Measurements from ENCODE around the gene RNF144A. TPM values are rescaled to one million over a fixed set of nuclear protein-coding genes. Genes with fewer than 3 reads are reported as not detected.

Gene RNF144A
- polyA plus RNA-seq, 3 donors from 2014 or later = 6.4 to 9.1 (median 7.7) TPM

DNA sequence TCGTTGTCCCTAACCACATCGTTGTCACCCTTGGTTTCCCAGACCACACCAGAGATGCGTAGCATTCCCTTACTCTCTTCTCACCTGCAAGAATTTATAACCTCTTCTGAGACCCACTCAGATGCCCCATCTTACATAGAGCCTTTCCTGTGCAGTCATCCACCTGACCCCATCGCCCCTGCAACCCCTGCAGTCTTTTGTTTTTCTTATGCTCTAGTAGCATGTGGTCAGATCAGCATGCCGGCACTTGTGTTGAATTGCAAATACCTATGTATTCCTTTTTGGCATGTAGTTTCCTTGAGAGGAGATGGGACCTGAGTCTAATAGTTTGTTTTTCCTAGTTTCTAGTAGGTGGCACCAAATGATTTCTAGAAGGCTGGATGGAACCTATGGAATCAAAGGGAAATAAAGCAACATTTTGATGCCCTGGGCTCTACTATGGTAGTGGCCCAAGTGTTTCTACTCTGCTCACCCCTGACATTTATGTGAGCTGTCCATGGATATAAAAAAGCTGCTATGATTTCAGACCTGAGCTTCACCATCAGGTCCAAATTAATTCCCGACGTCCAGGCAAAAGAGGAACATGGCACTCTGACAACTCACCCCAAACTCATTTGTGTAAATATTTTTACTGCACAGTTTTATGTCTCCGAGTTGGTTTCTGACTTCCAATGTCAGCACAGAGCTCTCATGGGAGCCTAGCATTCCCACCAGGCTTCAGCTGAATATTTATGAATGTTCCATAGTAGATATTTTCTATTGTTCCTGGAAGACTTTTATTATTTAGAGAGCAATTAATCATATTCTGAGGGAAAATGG is 143.6 kb downstream of the RNF144A start:
- H3K4me3 Mint-ChIP-seq = peak overlapping the region in 1 of 5 donors; percentile 5

DNA sequence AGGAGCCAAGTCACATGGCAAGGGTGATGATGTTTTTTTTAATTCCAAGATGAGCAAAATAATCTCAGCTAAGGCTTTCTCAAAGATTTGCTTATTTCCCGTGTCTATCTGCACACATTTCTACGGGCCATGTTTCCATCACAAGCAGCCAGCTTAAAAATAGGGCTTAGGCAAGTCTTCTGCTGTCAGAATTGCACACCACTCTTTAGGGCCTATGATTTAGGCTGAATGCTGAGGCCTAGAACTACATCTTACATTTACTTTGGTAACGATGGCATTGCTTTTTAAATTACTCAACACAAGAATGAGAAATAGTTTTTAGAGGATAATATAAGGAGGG is 144.2 kb downstream of the RNF144A start:
- peaks cover 0 to 11% (median 5%) of the 10 kb centered on the region in 6 donors for H3K9me3 Mint-ChIP-seq
- peaks cover 0 to 4% of the 10 kb centered on the region in 2 donors for H3K4me1 Mint-ChIP-seq
- no peak for DNase-seq
- peaks cover 3 to 4% (median 4%) of the 10 kb centered on the region in 3 donors for H3K27me3 Mint-ChIP-seq (ENCODE audit: low read depth in 3 of 3)
- H3K4me3 Mint-ChIP-seq = no peak overlapping the region
- H3K36me3 Mint-ChIP-seq = peaks cover 14 to 23% (median 14%) of the 10 kb centered on the region in 3 donors
- H3K27ac Mint-ChIP-seq = no peak overlapping the region

More for the DNA sequence above, 143.6 kb downstream of the RNF144A start:
- H3K9me3 Mint-ChIP-seq = peaks cover 0 to 11% (median 5%) of the 10 kb centered on the region in 6 donors
- no peak overlapping the region for H3K27ac Mint-ChIP-seq
- H3K27me3 Mint-ChIP-seq (ENCODE audit: low read depth in 3 of 3) = peaks cover 3 to 4% (median 4%) of the 10 kb centered on the region in 3 donors
- peaks cover 14 to 23% (median 14%) of the 10 kb centered on the region in 3 donors for H3K36me3 Mint-ChIP-seq
- peaks cover 0 to 4% of the 10 kb centered on the region in 2 donors for H3K4me1 Mint-ChIP-seq
- no peak for DNase-seq

DNA sequence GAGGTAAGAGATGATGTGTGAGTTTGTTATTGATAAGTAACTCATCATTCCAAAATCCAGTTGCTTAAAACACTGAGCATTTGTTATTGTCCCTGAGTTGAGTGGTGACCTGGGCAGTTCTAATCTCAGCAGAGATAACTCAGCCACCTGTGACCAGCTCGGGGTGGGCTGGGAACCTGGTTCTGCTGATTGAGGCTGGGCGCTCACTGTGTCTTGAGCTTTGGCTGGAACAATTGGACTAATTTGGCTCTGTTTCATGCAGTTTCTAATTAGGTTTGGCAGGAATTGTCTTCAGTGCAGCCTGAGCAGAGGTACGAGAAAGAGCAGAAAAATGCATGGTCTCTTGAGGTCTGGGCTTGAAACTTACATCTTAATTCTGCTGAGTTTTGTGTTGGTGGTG is 144.7 kb downstream of the RNF144A start:
- no peak for DNase-seq
- H3K4me3 Mint-ChIP-seq = no peak overlapping the region
- H3K36me3 Mint-ChIP-seq = peaks cover 14 to 23% (median 14%) of the 10 kb centered on the region in 3 donors
- H3K4me1 Mint-ChIP-seq = peaks cover 0 to 4% of the 10 kb centered on the region in 2 donors
- H3K9me3 Mint-ChIP-seq = peaks cover 0 to 11% (median 5%) of the 10 kb centered on the region in 6 donors
- H3K27ac Mint-ChIP-seq = no peak overlapping the region
- H3K27me3 Mint-ChIP-seq (ENCODE audit: low read depth in 3 of 3) = peaks cover 2 to 4% (median 3%) of the 10 kb centered on the region in 3 donors

DNA sequence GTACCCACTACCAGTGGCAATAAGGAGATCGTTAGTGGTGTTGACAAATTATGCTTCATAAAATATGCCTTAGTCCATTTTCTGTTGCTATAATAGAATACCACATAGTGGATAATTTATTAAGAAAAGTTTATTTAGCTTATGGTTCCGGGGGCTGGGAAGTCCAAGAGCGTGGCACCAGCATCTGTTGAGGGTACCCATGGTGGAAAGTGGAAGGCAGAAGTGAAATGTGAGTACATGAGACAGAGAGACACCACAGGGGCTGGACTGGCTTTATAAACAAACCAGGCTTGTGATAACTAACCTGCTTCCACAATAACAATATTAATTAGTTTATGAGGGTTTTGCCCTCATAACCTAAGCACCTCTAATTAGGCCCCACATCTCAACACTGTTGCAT is 146.6 kb downstream of the RNF144A start:
- peaks cover 0 to 4% of the 10 kb centered on the region in 2 donors for H3K4me1 Mint-ChIP-seq
- H3K27ac Mint-ChIP-seq = no peak overlapping the region
- peaks cover 14 to 31% (median 14%) of the 10 kb centered on the region in 3 donors for H3K36me3 Mint-ChIP-seq
- no peak overlapping the region for H3K4me3 Mint-ChIP-seq
- H3K27me3 Mint-ChIP-seq (ENCODE audit: low read depth in 3 of 3) = peaks cover 2 to 4% (median 3%) of the 10 kb centered on the region in 3 donors
- H3K9me3 Mint-ChIP-seq = peaks cover 0 to 11% (median 5%) of the 10 kb centered on the region in 6 donors
- DNase-seq = no peak

DNA sequence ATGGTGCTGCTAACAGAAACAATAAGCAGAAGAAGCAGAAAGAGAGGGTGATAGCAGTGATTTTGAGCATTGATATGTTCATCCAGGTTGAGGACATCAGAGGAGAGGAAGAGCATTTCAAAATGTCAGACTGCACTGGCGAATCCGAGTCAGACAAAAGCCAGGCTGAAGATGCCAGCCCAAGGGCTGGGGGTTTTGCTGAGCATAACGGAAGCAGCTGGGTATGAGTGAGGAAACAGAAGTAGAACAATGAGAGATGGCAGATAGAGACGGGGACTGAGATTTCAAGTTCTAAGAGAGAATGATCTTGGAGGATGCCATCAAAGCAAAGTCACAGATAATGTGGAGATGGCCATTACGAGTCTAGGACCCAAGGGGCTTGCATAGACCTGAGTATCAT is 151.2 kb downstream of the RNF144A start:
- Mint-ChIP-seq H3K4me3 (no peak overlapping the region), H3K9me3 (peaks cover 0 to 4% (median under 1%) of the 10 kb centered on the region in 6 donors), H3K27me3 (ENCODE audit: low read depth in 3 of 3) (peaks cover 1 to 3% (median 2%) of the 10 kb centered on the region in 3 donors), H3K27ac (no peak overlapping the region), H3K4me1 (no peaks in the 10 kb centered on the region), H3K36me3 (peaks cover 11 to 35% (median 18%) of the 10 kb centered on the region in 3 donors)
- no peak for DNase-seq

DNA sequence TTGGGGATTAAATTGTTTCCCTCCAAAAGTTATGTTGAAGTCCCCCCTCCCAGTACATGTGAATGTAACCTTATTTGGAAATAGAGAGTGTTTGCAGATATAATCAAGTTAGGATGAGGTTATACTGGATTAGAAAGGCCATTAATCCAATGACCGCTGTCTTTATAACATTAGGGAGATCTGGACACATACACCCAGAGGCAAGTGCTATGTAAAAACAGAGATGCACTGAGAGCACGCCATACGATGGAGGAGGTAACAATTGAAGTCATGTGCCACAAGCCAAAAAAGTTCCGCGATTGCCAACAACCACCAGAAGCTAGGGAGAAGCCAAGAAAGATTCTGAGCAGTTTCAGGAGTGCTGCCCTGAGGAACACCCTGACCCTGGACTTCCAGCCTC is 153.3 kb downstream of the RNF144A start:
- Mint-ChIP-seq H3K4me1 (no peaks in the 10 kb centered on the region), H3K36me3 (peaks cover 8 to 38% (median 23%) of the 10 kb centered on the region in 3 donors), H3K4me3 (no peak overlapping the region), H3K27ac (no peak overlapping the region), H3K9me3 (peaks cover 0 to 1% (median 0%) of the 10 kb centered on the region in 6 donors), H3K27me3 (ENCODE audit: low read depth in 3 of 3) (peaks cover 0 to 6% (median 1%) of the 10 kb centered on the region in 3 donors)
- DNase-seq = no peak

DNA sequence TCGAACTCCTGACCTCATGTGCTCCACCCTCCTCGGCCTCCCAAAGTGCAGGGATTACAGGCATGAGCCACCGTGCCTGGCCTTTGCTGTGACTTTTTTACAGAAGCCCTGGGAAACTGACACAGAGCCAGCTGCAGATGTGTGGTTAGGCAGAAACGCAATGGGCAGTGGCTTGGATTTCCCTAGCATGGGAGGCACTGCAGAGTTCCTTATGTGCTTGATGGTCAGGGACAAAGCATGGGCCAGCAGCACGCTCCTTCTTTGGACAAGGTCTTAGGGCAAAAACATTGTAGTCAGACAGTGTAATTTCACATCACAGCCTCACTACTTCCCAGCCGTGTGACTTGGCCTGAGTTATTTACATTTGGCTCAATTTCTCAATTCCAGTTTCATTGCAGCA is 153.9 kb downstream of the RNF144A start:
- peaks cover 0 to 6% (median 1%) of the 10 kb centered on the region in 3 donors for H3K27me3 Mint-ChIP-seq (ENCODE audit: low read depth in 3 of 3)
- no peak overlapping the region for H3K27ac Mint-ChIP-seq
- no peak overlapping the region for H3K4me3 Mint-ChIP-seq
- peaks cover 0 to 1% (median 0%) of the 10 kb centered on the region in 6 donors for H3K9me3 Mint-ChIP-seq
- DNase-seq = no peak
- H3K36me3 Mint-ChIP-seq = peaks cover 8 to 38% (median 23%) of the 10 kb centered on the region in 3 donors
- no peaks in the 10 kb centered on the region for H3K4me1 Mint-ChIP-seq

DNA sequence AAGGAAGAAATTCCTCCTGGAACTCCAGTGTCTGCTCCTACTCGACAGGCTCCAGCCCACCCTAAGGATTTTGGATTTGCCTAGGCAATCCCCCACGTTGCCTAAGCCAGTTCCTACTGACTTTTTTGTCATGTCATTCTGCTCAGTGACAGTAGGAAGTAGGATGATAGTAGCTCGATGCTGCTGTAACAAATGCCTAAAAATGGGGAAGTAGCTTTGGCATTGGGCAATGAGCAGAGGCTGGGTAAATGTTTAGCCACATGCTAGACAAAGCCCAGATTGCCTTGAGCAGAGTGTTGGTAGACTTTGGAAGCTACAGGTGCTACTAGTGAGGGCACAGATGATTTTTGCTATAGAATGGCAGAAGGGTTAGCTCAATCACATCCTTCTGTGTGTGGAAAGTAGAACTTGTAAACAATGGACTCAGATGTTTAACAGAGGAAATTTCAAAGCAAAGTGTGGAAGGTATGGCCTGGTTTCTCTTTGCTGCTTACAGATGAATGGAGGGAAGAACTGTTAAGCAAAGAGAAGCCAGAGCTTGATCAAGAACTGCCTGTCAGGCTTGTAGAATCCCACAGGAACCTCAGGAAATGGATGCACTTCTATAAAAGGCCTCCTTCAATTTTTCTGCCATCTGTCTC is 154.8 kb downstream of the RNF144A start:
- Mint-ChIP-seq H3K27ac (no peak overlapping the region), H3K4me1 (no peaks in the 10 kb centered on the region), H3K27me3 (ENCODE audit: low read depth in 3 of 3) (peaks cover 0 to 6% (median 1%) of the 10 kb centered on the region in 3 donors), H3K4me3 (no peak overlapping the region), H3K9me3 (peaks cover 0 to 1% (median 0%) of the 10 kb centered on the region in 6 donors), H3K36me3 (peaks cover 8 to 38% (median 23%) of the 10 kb centered on the region in 3 donors)
- DNase-seq = no peak

DNA sequence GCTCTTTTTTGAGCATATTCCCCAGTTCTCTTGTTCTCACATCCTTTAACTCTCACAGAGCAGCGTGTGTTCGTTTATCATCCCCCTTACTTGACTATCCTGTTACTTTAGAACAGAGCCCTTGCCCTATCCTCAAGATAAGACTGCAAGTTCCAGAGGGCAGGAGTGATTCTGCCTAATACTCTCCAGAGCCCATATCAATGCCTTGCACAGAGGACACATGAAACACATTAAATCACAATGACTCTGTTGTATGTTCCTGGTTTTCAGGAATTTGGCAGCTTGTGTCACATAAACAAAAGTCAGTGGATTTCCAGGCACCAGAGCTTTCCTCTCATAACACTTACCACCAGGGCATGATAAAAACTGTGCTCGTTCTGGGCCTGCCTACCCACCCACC is 156.7 kb downstream of the RNF144A start:
- no peaks in the 10 kb centered on the region for H3K4me1 Mint-ChIP-seq
- H3K27ac Mint-ChIP-seq = no peak overlapping the region
- H3K4me3 Mint-ChIP-seq = no peak overlapping the region
- no peaks in the 10 kb centered on the region for H3K9me3 Mint-ChIP-seq
- H3K36me3 Mint-ChIP-seq = peaks cover 8 to 30% (median 28%) of the 10 kb centered on the region in 3 donors
- peaks cover 0 to 3% (median 1%) of the 10 kb centered on the region in 3 donors for H3K27me3 Mint-ChIP-seq (ENCODE audit: low read depth in 3 of 3)
- DNase-seq = no peak

DNA sequence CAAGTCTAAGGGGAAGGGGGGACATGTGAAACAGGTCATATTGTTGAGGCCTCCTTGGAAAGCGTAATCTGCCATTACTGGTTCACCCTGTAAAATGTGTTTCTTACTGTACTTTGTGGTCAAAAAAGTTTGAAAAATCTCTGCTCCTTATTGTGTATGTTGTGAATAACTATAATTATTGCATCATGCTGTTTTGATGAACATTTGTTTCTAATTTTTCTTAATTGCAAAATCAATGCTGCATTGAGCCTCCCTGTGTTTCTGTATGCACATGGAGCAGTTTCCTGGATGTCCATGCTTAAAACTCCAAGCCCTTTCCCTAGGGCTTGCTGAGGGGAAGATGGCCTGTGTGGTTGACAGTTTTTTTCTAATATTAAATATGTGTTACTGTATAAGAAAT is 158.6 kb downstream of the RNF144A start:
- Mint-ChIP-seq H3K4me1 (no peaks in the 10 kb centered on the region), H3K27ac (no peak overlapping the region), H3K4me3 (no peak overlapping the region), H3K27me3 (ENCODE audit: low read depth in 3 of 3) (peaks cover 0 to 3% (median 1%) of the 10 kb centered on the region in 3 donors), H3K36me3 (peaks cover 4 to 20% (median 19%) of the 10 kb centered on the region in 3 donors), H3K9me3 (no peaks in the 10 kb centered on the region)
- no peak for DNase-seq

DNA sequence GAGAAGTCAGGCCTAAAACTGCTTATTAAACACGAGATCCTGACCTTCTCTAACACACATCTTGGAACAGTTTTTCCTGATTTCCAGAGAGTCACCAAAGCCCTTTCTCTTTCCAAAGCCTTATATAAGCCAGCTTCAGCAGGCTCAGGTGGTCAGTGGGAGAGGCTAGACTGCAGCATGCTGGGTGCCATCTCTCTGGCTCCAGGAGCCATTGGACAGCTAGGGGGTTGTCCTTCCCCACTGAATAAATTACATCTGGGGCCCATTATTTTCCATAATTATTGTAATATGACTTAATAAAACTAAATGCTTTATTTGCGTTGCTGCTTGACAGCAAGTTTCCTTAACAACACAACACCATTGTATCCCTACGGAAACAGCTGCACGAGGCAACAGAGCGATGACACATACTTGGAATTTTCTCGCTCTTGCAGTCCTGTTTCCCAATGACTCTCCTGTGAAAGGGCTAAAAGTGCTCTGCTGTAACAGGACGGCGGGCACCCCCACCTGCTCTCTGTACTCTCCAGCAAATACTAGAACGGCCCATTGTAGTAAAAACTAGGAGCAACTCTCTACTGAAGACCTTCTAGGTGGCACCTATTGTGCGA is 160.6 kb downstream of the RNF144A start:
- no peaks in the 10 kb centered on the region for H3K9me3 Mint-ChIP-seq
- no peak overlapping the region for H3K4me3 Mint-ChIP-seq
- no peak overlapping the region for H3K27ac Mint-ChIP-seq
- peaks cover 0 to 3% (median 3%) of the 10 kb centered on the region in 3 donors for H3K27me3 Mint-ChIP-seq (ENCODE audit: low read depth in 3 of 3)
- DNase-seq = no peak
- peaks cover 4 to 20% (median 19%) of the 10 kb centered on the region in 3 donors for H3K36me3 Mint-ChIP-seq
- no peaks in the 10 kb centered on the region for H3K4me1 Mint-ChIP-seq

DNA sequence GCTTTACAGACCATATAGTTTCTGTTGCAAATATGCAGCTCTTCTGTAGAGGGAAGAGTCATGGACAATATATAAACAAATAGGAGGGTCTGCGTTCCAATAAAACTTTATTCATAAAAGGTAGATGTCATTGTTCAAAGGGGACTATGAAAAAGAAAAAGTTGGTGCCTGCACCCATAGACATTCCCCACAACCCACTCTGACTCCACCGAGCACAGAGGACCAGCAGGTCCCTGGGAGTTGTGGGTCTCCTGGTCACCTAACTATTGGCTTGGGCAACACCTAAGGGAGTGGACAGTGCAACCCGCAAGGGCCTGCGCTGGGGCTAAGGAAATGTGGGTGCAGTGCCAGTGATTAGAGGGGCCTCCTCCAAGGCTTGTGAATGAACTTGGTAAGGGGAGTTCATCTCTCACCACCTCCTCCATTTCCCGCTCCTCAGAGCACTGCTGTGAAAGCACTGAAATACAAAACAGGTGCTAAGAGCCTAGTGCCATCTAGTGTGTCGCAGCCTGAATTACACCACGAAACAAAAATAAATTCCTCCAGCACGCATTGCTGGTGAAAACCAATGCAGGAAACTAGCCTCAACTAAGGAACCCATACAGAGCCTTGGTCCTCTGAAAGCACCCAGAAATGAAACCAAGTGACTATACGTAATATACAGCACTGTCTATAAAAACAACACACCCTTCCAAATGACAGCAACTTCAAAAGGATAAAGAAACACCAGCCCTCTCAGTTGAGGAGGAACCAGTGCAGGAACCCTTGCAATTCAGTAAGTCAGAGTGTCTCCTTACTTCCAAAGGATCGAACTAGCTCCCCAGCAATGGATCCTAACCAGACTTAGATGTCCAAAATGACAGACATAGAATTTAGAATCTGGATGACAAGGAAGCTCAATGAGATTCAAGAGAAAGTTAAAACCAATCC is 166.6 kb downstream of the RNF144A start:
- DNase-seq = no peak
- H3K4me3 Mint-ChIP-seq = no peak overlapping the region
- H3K36me3 Mint-ChIP-seq = peaks cover 4 to 11% (median 5%) of the 10 kb centered on the region in 3 donors
- peaks cover 1 to 6% (median 2%) of the 10 kb centered on the region in 3 donors for H3K27me3 Mint-ChIP-seq (ENCODE audit: low read depth in 3 of 3)
- peaks cover 0 to 15% (median 9%) of the 10 kb centered on the region in 6 donors for H3K9me3 Mint-ChIP-seq
- no peak overlapping the region for H3K27ac Mint-ChIP-seq
- H3K4me1 Mint-ChIP-seq = no peaks in the 10 kb centered on the region

DNA sequence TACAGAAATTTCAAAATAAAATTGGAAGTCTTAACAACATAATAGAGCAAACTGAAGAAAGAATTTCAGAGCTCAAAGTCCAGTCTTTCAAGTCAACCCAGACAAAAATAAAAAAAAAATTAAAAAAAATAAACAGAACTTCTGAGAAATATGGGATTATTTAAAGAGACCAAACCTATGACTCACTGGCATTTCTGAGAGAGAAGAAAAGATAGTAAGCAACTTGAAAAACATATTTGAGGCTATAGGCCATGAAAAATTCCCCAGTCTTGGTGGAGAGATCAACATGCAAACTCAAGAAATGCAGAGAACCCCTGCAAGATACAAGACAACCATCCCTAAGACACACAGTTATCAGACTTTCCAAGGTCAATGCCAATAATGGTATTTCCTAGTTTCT is 167.4 kb downstream of the RNF144A start:
- Mint-ChIP-seq H3K4me1 (no peaks in the 10 kb centered on the region), H3K9me3 (peaks cover 0 to 15% (median 9%) of the 10 kb centered on the region in 6 donors), H3K4me3 (no peak overlapping the region), H3K36me3 (peaks cover 4 to 11% (median 5%) of the 10 kb centered on the region in 3 donors), H3K27me3 (ENCODE audit: low read depth in 3 of 3) (peaks cover 1 to 6% (median 2%) of the 10 kb centered on the region in 3 donors), H3K27ac (no peak overlapping the region)
- DNase-seq = no peak

All from immature natural killer cell (primary cell).